Measurements from ENCODE around the gene CHCHD6.

CHCHD6 gene

DNA sequence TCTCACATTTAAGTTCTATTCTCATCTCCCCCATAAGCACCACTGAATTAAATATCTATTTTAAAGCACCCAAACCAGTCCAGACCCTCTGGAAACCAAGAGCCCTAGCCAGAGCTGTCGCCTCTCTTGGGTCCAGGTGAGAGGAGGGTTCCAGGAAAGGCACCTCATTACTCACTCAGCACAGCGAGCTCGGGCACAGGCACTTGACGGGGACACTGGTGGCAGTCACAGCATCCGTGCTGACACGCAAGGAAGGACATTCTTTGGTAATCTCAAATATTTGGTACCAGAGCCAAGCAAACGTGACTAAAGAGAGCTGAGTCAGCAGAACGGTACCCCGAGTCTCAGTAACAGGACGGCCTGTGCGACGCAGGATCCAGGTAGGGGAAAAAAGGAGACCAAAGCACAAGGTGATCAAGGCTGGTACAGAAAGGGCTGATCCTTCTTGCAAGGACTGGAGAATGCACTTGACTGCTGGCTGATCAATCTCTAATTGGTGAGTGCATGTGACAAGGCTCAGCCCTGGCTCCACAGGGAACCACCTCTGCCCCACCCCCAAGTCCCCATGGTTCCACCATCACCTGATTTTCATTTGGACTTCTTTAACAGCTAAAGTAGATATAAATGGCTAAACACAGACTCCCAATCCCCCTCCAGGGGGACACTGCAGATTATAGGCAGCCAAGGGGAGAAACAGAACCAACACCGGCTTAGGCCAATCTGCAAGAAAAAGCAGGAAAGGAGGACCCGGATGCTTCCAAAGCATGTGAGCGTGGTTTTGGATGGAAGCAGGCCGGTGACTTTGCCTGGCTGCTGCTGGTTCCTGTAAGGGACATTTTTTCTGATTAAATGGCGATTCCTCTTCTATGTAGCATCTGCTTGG lies 61.4 kb downstream of the CHCHD6 start:
- no peaks in the 10 kb centered on the region for H3K27me3 ChIP-seq (ENCODE audit: insufficient read depth, low read length)
- no peaks in the 10 kb centered on the region for H3K9me3 ChIP-seq (ENCODE audit: insufficient read depth, low read depth, low read length)
- no peaks in the 10 kb centered on the region for H3K4me1 ChIP-seq (ENCODE audit: insufficient read depth, low read length)
- H3K9ac ChIP-seq (ENCODE audit: low read depth, low read length) = no peak overlapping the region
- H3K27ac ChIP-seq (ENCODE audit: low read length) = no peak overlapping the region
- H3K36me3 ChIP-seq (ENCODE audit: insufficient read depth, low read depth, low read length) = no peaks in the 10 kb centered on the region
- no peak overlapping the region for H3K4me3 ChIP-seq (ENCODE audit: low read length)

DNA sequence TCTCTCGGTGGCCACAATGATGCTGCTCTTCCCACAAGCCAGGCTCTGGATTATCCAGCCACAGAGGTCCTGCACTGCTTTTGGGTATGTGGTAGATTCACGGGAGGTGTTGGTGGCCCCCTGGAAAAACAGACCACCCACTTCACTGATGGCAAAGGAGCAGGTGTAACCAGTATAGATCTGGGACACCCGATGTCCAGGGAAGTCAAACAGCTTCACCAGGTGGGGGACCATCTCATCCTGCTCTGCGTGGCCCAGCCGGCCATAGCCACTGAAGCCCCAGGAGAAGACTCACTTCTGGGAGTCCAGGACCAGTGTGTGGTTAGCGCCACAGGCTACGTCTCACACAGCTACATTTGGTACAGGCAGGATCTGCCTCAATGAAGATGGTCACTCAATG lies 62.6 kb downstream of the CHCHD6 start:
- Histone ChIP-seq H3K9ac (ENCODE audit: low read depth, low read length) (no peak overlapping the region), H3K27me3 (ENCODE audit: insufficient read depth, low read length) (no peaks in the 10 kb centered on the region), H3K9me3 (ENCODE audit: insufficient read depth, low read depth, low read length) (peaks cover 6% of the 10 kb centered on the region; the same call in 1 of the 2 replicates), H3K4me3 (ENCODE audit: low read length) (no peak overlapping the region), H3K4me1 (ENCODE audit: insufficient read depth, low read length) (no peaks in the 10 kb centered on the region), H3K36me3 (ENCODE audit: insufficient read depth, low read depth, low read length) (no peaks in the 10 kb centered on the region), H3K27ac (ENCODE audit: low read length) (no peak overlapping the region)

DNA sequence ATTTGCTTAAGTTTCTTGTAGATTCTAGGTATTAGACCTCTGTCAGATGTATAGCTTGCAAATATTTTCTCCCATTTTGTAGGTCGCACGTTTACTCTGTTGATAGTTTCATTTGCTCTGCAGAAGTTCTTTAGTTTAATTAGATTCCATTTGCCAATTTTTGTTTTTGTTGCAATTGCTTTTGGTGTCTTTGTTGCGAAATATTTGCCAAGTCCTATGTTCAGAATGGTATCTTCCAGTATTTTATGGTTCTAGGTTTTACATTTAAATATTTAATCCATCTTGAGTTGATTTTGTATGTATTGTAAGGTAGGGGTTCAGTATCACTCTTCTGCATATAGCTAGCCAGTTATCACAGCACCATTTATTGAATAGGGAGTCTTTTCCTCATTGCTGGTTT lies 64.9 kb downstream of the CHCHD6 start:
- peaks cover 8% of the 10 kb centered on the region; the same call in 1 of the 2 replicates for H3K9me3 ChIP-seq (ENCODE audit: insufficient read depth, low read depth, low read length)
- no peak overlapping the region for H3K27ac ChIP-seq (ENCODE audit: low read length)
- H3K36me3 ChIP-seq (ENCODE audit: insufficient read depth, low read depth, low read length) = no peaks in the 10 kb centered on the region
- H3K4me3 ChIP-seq (ENCODE audit: low read length) = no peak overlapping the region
- no peaks in the 10 kb centered on the region for H3K4me1 ChIP-seq (ENCODE audit: insufficient read depth, low read length)
- no peaks in the 10 kb centered on the region for H3K27me3 ChIP-seq (ENCODE audit: insufficient read depth, low read length)
- no peak overlapping the region for H3K9ac ChIP-seq (ENCODE audit: low read depth, low read length)

DNA sequence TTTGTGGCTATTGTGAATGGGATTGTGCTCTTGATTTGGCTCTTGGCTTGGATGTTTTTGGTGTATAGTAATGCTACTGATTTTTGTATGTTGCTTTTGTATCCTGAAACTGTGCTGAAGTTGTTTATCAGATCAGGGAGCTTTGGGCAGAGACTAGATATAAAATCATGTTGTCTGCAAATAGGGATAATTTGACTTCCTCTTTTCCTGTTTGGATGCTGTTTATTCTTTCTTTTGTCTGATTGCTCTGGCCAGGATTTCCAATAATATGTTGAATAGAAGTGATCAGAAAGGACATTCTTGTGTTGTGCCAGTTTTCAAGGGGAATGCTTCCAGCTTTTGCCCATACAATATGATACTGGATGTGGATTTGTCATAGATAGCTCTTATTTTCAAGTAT lies 66.1 kb downstream of the CHCHD6 start:
- H3K4me1 ChIP-seq (ENCODE audit: insufficient read depth, low read length) = no peaks in the 10 kb centered on the region
- H3K9ac ChIP-seq (ENCODE audit: low read depth, low read length) = no peak overlapping the region
- no peaks in the 10 kb centered on the region for H3K36me3 ChIP-seq (ENCODE audit: insufficient read depth, low read depth, low read length)
- H3K27ac ChIP-seq (ENCODE audit: low read length) = no peak overlapping the region
- no peak overlapping the region for H3K4me3 ChIP-seq (ENCODE audit: low read length)
- peaks cover 8% of the 10 kb centered on the region; the same call in 1 of the 2 replicates for H3K9me3 ChIP-seq (ENCODE audit: insufficient read depth, low read depth, low read length)
- no peaks in the 10 kb centered on the region for H3K27me3 ChIP-seq (ENCODE audit: insufficient read depth, low read length)

DNA sequence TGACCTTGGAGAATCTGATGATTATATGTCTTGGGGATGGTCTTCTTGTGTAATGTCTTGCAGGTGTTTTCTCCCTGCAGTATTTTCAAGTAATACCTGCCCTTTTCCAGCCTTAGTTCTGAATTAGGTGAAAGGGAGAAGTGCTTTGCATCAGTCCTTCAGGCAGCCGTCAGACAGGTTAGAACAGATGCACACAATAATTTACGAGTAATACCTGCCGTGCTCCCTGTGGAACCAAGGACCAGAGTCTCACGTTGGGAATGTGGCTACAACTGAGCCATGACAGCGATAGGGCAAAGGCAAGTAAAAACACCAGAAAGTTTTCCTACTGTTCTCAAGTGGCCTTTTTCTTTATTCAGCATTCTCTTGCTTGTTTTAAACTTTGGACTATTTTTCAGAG lies 69.1 kb downstream of the CHCHD6 start:
- no peaks in the 10 kb centered on the region for H3K27me3 ChIP-seq (ENCODE audit: insufficient read depth, low read length)
- no peak overlapping the region for H3K9ac ChIP-seq (ENCODE audit: low read depth, low read length)
- no peaks in the 10 kb centered on the region; the same call in 1 of the 2 replicates for H3K4me1 ChIP-seq (ENCODE audit: insufficient read depth, low read length)
- H3K9me3 ChIP-seq (ENCODE audit: insufficient read depth, low read depth, low read length) = peaks cover 8% of the 10 kb centered on the region; the same call in 1 of the 2 replicates
- H3K36me3 ChIP-seq (ENCODE audit: insufficient read depth, low read depth, low read length) = no peaks in the 10 kb centered on the region
- H3K27ac ChIP-seq (ENCODE audit: low read length) = no peak overlapping the region
- no peak overlapping the region for H3K4me3 ChIP-seq (ENCODE audit: low read length)

DNA sequence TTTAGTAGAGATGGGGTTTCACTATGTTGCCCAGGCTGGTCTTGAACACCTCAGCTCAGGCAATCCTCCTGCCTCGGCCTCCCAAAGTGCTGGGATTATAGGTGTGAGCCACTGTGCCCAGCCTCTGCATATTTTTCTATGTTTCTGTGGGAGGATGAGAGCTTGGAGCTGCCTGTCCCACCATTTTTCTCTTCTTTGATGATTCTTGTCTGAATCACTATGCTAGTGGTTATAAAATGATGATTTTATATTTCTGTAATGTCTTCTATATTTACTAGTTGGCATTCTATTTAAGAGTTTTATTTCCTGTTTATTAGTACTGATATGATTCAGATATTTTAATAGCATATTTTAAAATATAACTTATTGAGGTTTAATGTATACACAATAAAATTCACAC lies 69.7 kb downstream of the CHCHD6 start:
- no peak overlapping the region for H3K9ac ChIP-seq (ENCODE audit: low read depth, low read length)
- H3K4me1 ChIP-seq (ENCODE audit: insufficient read depth, low read length) = no peaks in the 10 kb centered on the region; the same call in 1 of the 2 replicates
- H3K27ac ChIP-seq (ENCODE audit: low read length) = no peak overlapping the region
- peaks cover 8% of the 10 kb centered on the region; the same call in 1 of the 2 replicates for H3K9me3 ChIP-seq (ENCODE audit: insufficient read depth, low read depth, low read length)
- no peaks in the 10 kb centered on the region for H3K36me3 ChIP-seq (ENCODE audit: insufficient read depth, low read depth, low read length)
- H3K27me3 ChIP-seq (ENCODE audit: insufficient read depth, low read length) = no peaks in the 10 kb centered on the region
- no peak overlapping the region for H3K4me3 ChIP-seq (ENCODE audit: low read length)

DNA sequence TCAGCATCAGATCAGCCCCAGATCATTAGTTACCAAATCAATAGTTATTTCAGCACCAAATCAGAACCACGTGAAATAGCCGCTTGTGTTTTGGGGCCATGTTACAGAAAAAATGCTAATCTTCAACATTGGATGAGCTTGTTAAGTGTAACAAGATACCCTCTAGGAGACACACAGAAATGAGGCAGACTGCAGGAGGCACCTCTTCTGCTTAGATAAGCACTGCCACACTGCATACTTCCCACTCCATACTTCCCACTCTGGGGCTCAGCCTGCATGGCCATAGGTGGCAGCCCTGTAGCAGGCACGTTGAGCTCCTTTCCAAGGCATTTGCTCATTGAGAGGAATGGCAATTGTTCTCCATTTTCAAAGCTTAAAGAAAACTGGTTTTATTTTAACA lies 73.3 kb downstream of the CHCHD6 start:
- H3K36me3 ChIP-seq (ENCODE audit: insufficient read depth, low read depth, low read length) = no peaks in the 10 kb centered on the region
- H3K27me3 ChIP-seq (ENCODE audit: insufficient read depth, low read length) = no peaks in the 10 kb centered on the region
- H3K9me3 ChIP-seq (ENCODE audit: insufficient read depth, low read depth, low read length) = no peaks in the 10 kb centered on the region
- H3K9ac ChIP-seq (ENCODE audit: low read depth, low read length) = no peak overlapping the region
- no peak overlapping the region for H3K27ac ChIP-seq (ENCODE audit: low read length)
- no peak overlapping the region for H3K4me3 ChIP-seq (ENCODE audit: low read length)
- peaks cover 3% of the 10 kb centered on the region; the same call in 1 of the 2 replicates for H3K4me1 ChIP-seq (ENCODE audit: insufficient read depth, low read length)

DNA sequence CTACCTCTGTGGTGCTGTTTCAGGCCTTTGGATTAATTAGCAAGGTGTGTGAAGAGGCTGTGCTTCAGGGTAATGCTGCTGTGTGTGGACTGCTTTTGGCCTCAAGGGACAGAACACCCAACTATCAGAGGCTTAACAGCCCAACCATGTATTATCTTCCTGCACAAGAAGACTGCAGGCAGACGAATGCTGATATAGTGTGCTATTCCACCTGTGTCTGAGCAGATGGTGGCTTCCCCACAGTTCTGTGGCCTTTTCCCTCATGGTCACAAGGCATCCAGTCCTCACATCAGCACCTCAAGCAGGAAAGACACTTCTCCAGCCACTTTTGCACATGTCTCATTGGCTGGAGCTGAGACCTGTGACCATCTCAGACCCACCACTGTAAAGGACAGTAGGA lies 76.6 kb downstream of the CHCHD6 start:
- no peak overlapping the region for H3K9ac ChIP-seq (ENCODE audit: low read depth, low read length)
- H3K27ac ChIP-seq (ENCODE audit: low read length) = no peak overlapping the region
- H3K4me1 ChIP-seq (ENCODE audit: insufficient read depth, low read length) = peaks cover 32% of the 10 kb centered on the region; the same call in 1 of the 2 replicates
- no peak overlapping the region for H3K4me3 ChIP-seq (ENCODE audit: low read length)
- H3K9me3 ChIP-seq (ENCODE audit: insufficient read depth, low read depth, low read length) = no peaks in the 10 kb centered on the region
- no peaks in the 10 kb centered on the region for H3K36me3 ChIP-seq (ENCODE audit: insufficient read depth, low read depth, low read length)
- no peaks in the 10 kb centered on the region for H3K27me3 ChIP-seq (ENCODE audit: insufficient read depth, low read length)

DNA sequence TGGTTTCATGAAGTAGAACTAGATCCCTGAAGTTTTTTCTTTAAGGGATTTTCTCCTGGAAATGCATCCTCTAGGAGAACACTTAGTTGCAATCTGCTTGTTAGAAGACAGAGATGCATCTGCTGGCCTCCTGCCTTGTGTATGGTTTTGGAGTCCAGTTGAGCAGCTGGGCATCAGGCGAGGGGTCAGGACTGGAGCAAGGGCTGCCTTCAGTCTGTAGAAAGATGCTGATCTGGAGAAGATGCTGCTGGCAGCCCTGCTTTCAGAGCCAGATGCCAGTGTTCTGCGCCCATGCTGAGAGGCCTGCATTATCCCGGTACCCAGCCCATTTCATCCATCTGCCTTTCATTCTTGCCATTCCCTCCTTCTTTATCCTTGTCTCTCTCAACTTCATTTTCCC lies 77.4 kb downstream of the CHCHD6 start:
- Histone ChIP-seq H3K4me3 (ENCODE audit: low read length) (no peak overlapping the region), H3K9me3 (ENCODE audit: insufficient read depth, low read depth, low read length) (no peaks in the 10 kb centered on the region), H3K27me3 (ENCODE audit: insufficient read depth, low read length) (no peaks in the 10 kb centered on the region), H3K9ac (ENCODE audit: low read depth, low read length) (no peak overlapping the region), H3K27ac (ENCODE audit: low read length) (no peak overlapping the region), H3K4me1 (ENCODE audit: insufficient read depth, low read length) (peaks cover 32% of the 10 kb centered on the region; the same call in 1 of the 2 replicates), H3K36me3 (ENCODE audit: insufficient read depth, low read depth, low read length) (no peaks in the 10 kb centered on the region)

DNA sequence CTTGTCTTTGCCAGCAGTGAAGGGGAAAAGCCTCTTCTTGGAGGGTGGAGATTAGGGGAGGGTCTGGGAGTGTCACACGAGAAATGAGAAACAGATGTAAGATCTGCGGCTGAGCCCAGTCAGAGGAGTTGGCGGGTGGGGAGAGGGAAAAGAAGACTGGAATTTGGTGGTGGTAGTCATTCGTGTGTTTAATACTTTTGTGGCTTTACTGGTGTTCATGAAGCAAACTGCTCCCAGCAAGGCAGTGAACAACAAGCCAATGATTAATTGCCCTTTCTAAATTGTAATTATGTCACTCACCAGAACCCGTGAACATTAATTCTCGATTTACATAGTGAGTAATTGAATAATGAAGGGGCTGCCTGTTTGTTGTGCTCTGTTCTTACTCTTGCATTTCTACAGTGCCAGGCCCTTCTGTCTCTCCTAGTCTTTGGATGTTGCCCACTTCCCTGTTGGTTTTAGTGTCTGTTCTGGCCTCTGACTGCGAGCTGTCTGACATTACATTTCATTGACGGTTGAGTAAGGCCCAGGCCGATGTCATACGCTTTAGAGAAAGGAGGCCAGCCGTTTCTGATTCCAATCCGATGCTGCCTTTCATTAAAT lies 78.0 kb downstream of the CHCHD6 start:
- Histone ChIP-seq H3K36me3 (ENCODE audit: insufficient read depth, low read depth, low read length) (no peaks in the 10 kb centered on the region), H3K9ac (ENCODE audit: low read depth, low read length) (no peak overlapping the region; the same call in 1 of the 2 replicates), H3K9me3 (ENCODE audit: insufficient read depth, low read depth, low read length) (no peaks in the 10 kb centered on the region), H3K27me3 (ENCODE audit: insufficient read depth, low read length) (no peaks in the 10 kb centered on the region), H3K4me1 (ENCODE audit: insufficient read depth, low read length) (peaks cover 32% of the 10 kb centered on the region; the same call in 1 of the 2 replicates), H3K27ac (ENCODE audit: low read length) (no peak overlapping the region), H3K4me3 (ENCODE audit: low read length) (no peak overlapping the region)

DNA sequence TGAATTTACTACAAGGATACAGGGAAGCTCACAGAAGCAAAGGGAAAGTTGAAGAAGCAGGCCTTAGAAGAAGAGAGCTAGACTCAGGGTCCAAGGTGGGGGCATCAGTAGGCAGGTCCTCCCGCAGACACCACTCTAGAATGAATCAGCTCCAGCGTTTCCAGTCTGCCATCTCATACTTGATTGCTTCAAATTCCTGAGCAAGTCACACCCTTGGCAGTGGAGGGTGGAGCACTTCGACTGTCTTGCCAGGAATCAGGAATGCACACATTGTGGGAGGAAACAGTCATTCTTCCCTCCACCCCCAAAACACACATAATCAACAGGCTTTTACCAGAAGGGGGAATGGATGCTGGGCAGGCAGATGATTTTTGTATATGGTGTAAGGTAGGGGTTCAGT lies 78.5 kb downstream of the CHCHD6 start:
- H3K27ac ChIP-seq (ENCODE audit: low read length) = no peak overlapping the region
- no peaks in the 10 kb centered on the region for H3K36me3 ChIP-seq (ENCODE audit: insufficient read depth, low read depth, low read length)
- no peaks in the 10 kb centered on the region for H3K9me3 ChIP-seq (ENCODE audit: insufficient read depth, low read depth, low read length)
- peaks cover 32% of the 10 kb centered on the region; the same call in 1 of the 2 replicates for H3K4me1 ChIP-seq (ENCODE audit: insufficient read depth, low read length)
- no peak overlapping the region; the same call in 1 of the 2 replicates for H3K9ac ChIP-seq (ENCODE audit: low read depth, low read length)
- H3K4me3 ChIP-seq (ENCODE audit: low read length) = no peak overlapping the region
- no peaks in the 10 kb centered on the region for H3K27me3 ChIP-seq (ENCODE audit: insufficient read depth, low read length)

DNA sequence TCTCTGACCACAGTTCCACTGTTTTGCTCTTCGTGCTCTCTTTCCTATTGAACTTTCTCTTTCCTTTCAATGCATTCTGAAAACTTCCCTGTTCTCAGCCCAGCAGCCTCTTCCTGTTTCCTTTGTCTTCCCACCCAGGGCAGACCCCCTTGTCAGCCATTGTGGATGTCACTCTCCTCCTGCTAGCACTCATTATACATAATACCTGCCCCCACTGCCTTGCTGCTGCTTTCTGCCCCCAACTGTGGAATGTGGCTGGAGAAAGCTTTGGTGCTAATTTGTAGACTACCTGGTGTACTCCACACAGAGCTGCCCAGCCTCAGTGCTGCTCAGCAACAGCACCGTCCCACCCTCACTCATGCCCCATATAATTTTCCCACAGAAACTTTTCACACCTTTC lies 80.2 kb downstream of the CHCHD6 start:
- Histone ChIP-seq H3K27ac (ENCODE audit: low read length) (peak overlapping the region; percentile 90), H3K9me3 (ENCODE audit: insufficient read depth, low read depth, low read length) (no peaks in the 10 kb centered on the region), H3K36me3 (ENCODE audit: insufficient read depth, low read depth, low read length) (no peaks in the 10 kb centered on the region), H3K9ac (ENCODE audit: low read depth, low read length) (peak overlapping the region; percentile 63), H3K4me3 (ENCODE audit: low read length) (peak overlapping the region; percentile 31; the same call in 1 of the 2 replicates), H3K27me3 (ENCODE audit: insufficient read depth, low read length) (no peaks in the 10 kb centered on the region), H3K4me1 (ENCODE audit: insufficient read depth, low read length) (peaks cover 32% of the 10 kb centered on the region; the same call in 1 of the 2 replicates)
